ENCODE results near the gene ABCC8.

GRCh38 chr11:17526326-17526725 is 49.7 kb upstream of the ABCC8 start:
- TF ChIP-seq FOS (IDR thresholded peaks at IDR 0.05; ENCODE audit: borderline replicate concordance, extremely low read depth, insufficient read length) (no peak), JUNB (IDR thresholded peaks at IDR 0.05) (no peak)
